GM12873 (cell line): Measurements from ENCODE around the gene PLA2G4D.

Experiments
- TF ChIP-seq, protein P1 (sequence below): IDR thresholded peaks from 2 replicates; pipeline ENCODE4 v1.5.1; 2012; ENCODE audit warnings: low read depth, mild to moderate bottlenecking, moderate library complexity, low read length, control low read depth; ENCODE audit not compliant: insufficient read depth; ENCODE audit errors: missing control alignments

PLA2G4D gene

DNA sequence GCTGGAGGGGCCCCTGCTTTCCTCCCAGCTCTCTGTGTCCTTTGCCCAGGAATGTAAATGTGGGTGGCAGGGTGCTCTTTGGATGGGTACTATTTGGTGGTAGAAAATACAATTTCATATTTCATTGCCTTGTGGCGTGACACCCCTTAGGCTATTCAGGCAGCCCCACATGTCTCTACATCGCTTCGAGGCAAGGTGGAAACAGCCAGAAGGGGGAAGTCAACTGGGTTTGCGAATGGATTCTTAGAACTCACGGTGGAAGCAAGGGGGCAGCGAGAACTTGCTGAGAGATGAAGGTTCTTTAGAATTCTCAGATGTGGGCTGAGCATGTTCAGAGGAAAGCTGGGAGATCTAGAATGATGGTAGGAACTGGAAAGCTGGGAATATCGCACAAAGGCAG lies 25.3 kb downstream of the PLA2G4D start:
- TF ChIP-seq, protein P1, sequence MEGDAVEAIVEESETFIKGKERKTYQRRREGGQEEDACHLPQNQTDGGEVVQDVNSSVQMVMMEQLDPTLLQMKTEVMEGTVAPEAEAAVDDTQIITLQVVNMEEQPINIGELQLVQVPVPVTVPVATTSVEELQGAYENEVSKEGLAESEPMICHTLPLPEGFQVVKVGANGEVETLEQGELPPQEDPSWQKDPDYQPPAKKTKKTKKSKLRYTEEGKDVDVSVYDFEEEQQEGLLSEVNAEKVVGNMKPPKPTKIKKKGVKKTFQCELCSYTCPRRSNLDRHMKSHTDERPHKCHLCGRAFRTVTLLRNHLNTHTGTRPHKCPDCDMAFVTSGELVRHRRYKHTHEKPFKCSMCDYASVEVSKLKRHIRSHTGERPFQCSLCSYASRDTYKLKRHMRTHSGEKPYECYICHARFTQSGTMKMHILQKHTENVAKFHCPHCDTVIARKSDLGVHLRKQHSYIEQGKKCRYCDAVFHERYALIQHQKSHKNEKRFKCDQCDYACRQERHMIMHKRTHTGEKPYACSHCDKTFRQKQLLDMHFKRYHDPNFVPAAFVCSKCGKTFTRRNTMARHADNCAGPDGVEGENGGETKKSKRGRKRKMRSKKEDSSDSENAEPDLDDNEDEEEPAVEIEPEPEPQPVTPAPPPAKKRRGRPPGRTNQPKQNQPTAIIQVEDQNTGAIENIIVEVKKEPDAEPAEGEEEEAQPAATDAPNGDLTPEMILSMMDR: no peak

- TF ChIP-seq, protein P1: no peak
These were observed 25.8 kb downstream of the PLA2G4D start for GRCh38 chr15:42068601-42069000.

GRCh38 chr15:42066764-42067415 lies 27.5 kb downstream of the PLA2G4D start:
- TF ChIP-seq, protein P1: no peak

- TF ChIP-seq, protein P1: no peak
These were observed 28.9 kb downstream of the PLA2G4D start for GRCh38 chr15:42065468-42065867.

DNA sequence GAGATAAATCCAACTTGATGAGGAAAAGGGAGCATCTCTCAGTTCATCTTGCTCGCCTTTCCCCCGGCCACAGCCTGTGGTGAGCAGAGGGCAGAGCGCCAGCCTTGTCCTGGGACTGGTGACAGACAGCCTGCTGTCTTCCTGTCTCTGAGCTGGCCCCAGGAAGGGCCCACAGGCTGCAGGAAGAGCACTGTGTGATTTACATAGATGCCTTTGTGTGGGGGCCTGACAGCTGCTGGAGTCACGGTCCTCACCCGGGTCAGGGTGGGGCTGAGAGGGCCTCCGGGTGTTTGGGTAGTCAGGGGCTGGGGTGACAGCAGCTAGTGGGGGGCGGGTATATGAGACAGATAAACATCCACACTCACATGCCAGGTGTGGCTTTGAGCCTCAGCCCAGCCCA lies 29.3 kb downstream of the PLA2G4D start:
- TF ChIP-seq, protein P1: no peak

DNA sequence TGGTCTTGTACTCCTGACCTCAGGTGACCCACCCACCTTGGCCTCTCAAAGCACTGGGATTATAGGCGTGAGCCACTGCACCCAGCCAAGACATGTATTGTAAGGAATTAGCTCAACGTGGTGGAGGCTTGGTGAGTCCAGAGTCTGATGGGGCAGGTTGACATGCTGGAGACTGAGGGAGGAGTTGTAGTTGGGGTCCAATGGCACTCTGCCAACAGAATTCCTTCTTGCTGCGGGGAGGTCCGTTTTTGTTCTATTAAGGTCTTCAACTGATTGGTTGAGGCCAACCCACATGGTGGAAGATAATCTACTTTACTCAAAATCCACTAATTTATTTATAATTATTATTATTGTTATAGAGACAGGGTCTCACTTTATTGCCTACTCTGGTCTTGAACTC lies 30.1 kb downstream of the PLA2G4D start:
- TF ChIP-seq, protein P1: no peak

DNA sequence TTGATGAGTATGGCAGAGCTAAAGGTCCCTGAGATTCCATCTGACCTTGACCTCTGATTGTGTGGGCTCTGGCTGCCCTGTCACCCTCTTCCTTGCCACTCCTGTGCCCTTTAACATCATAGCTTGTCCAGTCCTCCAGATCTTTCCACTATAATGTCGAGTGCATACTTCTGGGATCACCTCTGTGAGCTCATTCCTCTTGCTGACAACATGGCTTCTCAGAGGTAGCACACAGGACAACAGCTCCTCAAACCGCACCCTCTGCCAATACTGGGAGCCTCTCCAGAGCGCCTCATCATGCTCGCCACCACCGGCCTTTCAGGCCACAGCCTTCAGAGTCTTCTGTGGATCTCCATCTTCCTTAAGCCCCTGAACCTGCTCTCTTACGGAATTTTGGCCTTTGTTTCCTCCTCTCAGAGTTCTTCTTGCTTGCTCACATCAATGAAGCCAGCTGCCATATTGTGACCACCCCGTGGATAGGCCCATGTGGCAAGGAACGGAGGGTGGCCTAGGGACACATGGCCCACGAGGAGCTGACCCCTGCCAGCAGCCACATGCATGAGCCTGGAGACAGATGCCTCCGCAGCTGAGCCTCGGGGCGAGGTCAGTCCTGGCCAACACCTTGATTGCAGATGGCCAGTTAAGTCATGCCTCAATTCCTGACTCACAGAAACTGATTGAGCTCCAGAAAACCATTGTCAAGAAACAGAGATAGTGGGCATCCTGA lies 31.1 kb downstream of the PLA2G4D start:
- TF ChIP-seq, protein P1: no peak
